HG03175 (cell line): ENCODE measurements around the gene WIPF1.
"Not testable (repeated sequence)": the region's sequence is repeated elsewhere in the genome, so short reads cannot be mapped to it uniquely, and the experiment has no call there.

Experiments used
- ATAC-seq: cut with Tn5 transposase; IDR thresholded peaks from one replicate; pipeline ENCODE4 v1.9.1; 2021; ENCODE audit warnings: mild to moderate bottlenecking, moderate library complexity; ENCODE audit not compliant: unreplicated experiment

WIPF1 gene

DNA sequence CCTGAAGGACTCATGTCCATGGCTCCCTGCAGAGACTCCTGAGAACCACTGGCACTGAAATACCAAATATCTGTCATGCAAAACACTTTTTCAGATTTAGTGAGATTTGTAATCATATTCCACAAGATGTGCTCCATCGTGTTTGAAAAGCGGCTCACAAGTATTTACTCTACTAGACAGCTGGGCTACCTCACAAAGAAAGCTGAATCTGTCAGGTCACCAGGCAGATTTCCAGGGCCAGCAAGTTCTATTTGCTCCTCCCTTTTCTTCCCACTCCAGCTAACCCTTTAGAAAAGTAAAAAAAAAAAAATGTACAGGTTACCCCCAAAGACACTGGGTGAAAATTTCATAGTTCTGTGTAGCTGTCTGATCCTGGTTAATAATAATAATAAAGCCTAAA, 22.9 kb downstream of the WIPF1 start:
- ATAC-seq: no peak

DNA sequence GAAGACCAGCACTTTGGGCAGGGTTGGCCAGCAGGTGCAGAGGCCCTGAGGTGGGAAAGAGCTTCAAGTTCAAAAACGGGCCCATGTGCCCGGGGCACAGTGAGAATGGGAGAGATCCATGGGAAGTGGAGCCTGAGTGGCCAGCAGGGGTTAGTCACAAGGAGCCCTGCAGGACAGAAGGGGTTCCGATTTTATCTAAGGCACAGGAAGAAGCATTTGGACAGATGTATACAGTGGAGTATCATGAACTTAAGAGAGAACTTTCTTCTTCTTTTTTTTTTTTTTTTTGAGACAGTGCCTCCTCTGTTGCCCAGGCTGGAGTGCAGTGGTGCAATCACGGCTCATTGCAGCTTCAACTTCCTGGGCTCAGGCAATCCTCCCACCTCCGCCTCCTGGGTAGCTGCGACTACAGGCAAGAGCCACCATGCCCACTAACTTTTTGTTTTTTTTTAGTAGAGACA, 24.0 kb downstream of the WIPF1 start:
- ATAC-seq: no peak

DNA sequence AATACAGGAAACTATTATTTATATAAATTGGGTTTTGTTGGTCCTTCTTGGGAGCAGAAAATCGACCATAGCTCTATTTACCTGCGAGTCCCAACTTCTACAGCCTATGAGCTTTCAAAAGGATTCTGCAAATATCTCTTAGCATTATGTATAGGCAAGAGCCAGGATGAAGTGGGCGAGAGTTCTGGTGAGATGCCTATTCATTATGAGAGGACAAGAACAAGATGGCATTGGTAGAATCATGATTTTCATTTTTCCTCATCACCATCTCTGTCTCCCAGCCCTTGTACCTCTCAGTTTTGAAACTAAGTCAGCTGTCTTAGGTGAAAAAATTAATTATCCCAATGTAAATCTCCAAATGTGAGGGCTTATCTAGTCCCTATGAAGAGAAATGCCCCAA, 25.0 kb downstream of the WIPF1 start:
- no peak for ATAC-seq

DNA sequence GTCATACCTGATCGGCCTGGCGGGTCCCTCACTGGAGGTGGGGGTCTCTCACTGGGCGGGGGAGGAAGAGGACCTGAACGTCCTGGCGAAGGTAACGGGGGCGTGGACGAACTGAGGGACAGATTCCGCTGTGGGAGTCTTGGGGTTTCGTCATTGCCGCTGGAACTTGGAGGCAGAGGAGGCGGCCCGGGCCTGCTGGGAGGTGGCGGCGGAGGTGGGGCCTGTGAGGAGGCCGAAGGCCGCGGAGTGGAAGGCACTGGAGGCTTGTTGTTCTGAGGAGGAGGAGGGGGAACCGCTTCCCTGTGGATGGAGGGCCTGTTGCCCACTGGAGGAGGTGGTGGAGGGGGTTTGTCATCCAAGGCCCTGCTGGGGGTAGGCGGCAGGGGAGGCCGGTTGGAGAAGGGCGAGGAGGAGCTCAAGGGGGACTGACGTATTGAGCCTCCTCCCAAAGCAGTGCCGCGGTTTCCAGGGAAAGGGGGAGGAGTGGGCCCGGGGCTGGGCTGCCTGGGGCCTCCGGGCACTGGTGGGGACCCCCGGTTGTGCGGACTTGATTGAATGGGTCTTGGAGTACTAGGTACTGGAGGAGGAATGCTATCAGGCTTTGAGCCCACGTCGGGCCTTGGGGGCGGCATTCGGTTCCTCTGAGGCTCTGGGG, 25.8 kb downstream of the WIPF1 start:
- ATAC-seq: no peak

DNA sequence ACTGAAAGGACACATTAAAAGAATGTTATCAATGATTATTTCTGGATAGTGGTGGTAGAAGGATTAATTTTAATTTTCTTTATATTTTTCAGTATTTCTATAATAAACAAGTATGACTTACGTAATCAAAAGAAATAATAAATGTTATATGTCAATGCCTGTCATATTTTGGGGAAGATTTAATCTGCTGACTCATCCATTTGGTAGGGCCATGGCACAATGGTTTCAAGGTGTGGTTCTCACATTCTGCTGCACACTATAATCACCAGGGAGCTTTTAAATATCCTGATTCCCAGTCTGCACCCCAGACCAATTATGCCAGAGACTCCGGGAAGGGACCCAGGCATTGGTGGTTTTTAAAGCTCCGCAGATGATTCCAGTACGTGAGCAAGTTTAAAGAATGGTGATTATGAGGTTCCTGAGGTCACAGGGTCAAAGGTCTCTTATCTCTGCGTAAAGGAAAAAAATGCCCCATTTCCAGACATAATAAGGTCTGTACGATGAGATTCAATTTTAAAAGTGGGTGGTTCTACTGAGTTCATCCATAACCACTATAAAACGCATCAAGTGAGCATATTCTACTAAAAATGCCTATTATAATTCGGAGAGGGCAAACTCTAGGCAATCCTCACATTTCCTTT, 27.2 kb downstream of the WIPF1 start:
- no peak for ATAC-seq

DNA sequence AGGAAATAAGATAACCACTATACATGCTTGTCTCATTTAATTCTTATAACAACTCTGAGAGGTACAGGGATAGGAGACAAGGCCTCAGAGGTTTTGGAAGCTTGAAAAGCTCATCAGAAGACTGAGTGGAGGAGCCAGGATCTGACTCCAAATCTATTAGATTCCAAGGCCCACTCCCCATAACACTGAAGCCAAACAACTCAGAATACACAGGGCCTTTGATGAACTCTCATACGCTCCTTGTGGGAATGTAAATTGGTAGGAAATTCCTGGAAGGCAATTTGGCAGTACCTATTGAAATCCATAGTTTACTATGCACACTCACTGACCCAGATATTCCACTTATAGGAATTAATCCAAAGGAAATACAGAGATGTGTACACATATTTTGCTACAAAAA, 27.9 kb downstream of the WIPF1 start:
- ATAC-seq: no peak

DNA sequence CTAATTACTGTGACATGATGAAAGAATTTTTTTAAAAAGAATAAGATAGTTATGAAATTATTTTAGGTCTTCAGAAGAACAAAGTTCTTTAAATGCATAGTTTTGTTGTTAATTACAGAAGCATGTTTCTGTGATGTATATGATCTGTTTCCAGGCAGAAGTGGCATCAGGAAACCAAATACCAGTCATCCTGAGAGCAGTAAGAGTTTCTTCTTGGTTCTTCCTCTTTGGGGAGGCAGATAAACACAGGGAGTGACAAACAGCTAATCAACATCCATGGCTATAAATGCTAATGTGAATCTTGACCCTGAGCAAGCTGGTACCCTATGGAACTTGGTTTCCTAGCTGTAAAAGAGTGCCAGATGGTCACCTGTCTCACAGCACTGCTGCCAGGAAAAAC, 29.2 kb downstream of the WIPF1 start:
- ATAC-seq: no peak

DNA sequence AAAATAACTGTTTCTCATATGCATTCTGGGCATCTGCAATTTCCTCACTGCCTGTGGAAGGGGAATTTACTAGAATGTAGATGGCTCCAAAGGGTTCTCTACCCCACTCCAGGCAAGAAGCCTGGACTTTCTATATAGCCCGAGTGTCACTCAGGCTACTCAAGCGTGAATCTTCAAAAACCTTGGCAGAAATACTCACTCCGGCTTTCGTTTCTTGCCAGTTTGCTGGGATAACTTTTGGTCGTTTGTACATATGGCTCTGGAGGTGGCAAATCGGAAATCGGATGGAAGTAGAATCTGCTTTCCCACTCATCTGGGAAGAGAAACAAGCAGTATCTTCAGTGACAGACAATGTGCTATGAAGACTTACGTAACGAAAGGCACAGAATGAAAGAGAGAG, 30.7 kb downstream of the WIPF1 start:
- no peak for ATAC-seq

DNA sequence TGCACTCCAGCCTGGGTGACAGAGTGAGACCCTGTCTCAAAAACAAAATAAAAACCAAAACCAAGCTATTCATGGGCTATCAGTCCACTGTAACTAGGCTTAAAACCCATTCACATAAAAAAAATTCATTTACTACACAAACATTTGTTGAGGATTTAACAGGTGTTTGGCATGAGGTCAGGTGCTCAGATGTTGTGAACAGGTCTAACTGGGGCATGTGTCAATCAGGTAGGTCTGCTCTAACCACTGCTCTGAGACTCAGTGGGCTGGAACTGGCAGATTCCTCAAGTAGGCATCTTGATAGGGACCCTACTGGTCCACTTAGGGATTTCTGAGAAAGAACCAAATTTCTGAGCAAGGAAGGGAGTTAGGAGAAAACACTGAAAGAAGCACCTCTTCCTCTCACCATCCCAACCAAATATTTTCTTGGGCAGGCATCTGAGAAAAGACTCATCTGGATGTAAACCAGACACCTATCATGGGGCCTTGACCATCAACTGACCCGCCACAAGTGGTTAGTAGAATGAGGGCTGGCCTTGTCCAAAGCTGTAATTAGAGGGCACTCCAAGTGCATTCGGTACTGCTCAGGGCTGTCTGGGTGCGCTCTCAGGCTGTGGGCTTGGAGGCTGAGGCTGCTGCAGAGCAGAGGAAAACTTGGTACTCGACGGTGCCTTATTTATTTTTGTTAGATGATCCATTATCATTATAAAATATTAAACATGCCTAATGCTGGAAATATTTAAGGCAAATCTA, 33.9 kb downstream of the WIPF1 start:
- ATAC-seq: no peak

DNA sequence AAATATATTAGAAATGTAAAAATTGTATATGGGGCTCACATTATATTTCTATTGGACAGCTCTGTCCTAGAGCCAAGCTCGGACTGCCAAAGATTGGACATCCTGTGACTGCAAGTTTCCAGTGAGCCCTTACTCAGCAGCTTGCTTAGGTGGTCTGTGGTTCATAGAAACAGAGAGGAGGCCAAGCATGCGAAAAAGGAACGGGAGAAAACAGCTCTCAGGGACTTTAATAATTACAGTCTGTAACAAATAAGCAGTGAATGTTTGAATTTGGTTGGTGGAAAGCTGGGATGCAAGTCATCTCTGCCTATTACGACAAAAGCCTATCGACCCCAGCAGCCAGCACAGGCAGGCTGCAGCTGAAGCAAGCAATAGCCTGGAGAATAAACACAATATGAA, 35.6 kb downstream of the WIPF1 start:
- no peak for ATAC-seq

DNA sequence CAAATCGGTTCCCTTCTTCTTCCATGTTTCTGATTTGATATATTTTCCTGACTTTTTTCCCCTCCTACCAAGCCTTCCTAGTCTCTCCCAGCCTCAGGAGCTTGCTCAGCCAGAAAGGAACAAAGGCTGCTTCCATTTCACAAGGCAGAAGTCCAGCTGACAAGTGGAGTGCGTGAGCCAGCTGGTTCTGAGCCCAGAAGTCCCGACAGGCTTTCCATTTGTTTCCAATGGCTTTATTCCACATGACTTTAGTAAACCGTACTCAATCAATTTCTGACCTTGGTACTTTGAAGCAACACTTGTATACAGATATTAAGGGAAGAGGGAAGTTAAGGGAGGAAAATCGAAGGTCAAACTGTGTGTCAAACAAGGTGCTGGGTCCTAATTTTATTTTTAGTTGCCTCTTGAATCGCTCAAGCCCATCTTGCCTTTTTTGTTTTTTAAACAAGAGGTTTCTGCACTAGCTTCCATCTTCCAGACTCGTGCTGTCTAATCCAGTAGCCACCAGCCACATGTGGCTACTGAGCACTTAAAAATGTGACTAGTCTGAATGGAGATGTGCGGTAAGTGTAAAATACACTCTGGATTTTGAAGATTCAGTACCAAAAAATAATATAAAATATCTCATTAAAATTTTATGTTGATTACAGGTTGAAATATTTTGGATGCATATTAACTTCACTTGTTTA, 36.2 kb downstream of the WIPF1 start:
- no peak for ATAC-seq

DNA sequence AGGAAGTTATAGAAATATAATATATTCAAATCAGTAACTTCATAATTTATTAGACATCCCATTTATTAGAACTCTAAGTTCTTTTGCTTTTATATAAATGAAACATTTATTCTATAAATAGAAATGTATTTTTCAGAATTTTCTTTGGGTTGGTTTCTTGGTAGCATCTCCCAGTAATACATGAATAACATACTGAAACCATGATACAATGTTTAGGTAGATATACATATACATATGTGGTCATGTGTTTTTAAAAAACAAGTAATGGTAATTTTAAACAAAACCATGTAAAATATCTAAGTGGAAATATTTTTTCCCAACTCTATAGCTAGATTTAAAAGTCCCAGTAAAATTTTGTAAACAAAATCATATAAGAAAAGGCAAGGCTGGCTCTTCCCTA, 36.9 kb downstream of the WIPF1 start:
- ATAC-seq: no peak

DNA sequence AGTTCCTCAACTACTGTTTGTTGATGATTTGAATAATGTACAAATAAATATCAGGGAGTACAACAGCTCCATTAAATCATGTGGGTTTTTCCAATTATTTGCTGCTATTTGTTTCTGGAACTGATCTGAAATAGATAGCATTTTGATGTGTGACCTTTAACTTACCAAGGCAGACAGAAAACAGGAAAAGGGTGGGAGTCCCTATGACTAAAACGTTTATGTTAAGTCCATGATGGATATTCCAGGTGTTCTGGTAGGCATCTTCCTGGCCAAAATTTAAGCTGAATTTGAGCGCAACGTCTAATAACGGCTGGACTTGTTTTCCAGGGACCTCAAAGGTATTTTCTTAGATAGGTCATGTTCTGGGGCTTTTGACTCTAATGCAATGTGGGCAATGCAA, 41.6 kb downstream of the WIPF1 start:
- ATAC-seq: no peak

DNA sequence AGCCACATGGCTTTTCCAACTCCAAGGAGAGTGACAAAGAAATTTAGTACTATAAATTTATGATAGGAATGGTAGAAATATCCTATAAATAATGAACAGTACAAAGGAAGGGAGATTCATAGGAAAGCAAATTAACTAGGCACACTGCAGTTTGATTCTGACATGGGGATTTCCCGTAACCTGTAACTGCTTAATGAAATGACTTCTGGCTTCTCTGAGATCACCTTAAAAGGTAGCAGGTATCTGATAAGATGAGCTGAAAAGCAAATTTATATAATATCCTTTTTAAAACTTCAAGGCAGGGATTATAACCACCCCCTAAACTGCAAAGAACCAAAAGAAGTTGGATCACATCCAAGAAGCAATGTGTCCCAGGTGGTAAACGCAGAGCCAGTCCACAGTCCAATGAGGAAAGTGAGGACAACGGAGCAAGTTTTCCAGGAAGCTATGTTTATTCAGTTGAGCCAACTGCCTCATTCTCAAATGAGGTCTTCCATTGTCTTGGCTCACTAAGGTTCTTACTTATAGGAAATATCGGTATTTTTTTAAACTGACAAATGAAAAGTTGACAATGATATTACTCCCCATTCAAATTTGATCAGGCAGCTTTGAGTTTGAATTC, 43.0 kb downstream of the WIPF1 start:
- no peak for ATAC-seq

DNA sequence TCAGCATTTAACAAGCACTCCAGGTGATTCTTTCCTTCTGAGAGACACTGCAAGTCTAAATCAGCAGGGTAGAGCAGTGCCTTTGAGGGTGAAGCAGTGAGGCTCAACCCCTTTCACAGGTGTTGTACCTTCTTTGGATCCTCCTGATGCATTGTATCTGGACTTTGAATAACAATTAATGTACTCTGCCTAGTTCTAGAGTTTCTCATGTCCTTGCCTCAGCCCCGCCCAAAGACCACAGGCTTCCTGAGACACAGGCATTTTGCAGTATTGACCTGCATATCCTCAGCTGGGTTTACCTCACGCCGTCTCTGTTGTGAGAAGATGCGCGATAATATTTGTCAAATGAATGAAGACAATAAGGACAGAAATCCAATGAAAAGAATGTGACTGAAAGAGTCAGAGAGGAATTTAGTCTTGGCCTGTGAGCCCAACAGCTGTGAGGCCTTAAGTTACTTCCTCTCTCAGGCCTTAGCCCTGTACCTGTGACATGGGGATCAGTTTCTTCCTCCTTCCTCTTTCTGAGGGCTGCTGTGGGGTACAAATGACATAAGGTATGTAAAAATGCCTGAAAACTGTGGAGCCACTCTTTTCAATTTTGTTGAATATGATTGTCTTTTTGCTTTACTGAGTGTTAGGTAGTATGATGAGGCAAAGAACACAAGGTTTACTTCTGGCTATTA, 43.7 kb downstream of the WIPF1 start:
- peak; percentile 56 for ATAC-seq

DNA sequence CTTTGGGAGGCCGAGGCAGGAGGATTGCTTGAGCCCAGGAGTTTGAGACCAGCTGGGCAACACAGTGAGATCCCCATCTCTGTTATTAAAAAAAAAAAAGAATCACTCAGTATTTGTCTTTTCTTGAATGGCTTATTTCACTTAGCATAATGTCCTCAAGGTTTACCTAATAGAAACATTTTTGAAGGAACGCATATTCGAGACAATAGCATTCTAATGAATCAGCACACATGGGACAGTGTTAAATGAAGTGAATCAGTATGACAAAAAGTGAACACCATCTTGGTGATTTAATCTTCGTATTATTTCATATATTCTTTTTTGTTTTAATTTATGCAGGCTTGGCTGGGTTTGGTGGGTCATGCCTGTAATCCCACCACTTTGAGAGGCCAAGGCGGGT, 44.7 kb downstream of the WIPF1 start:
- no peak for ATAC-seq

DNA sequence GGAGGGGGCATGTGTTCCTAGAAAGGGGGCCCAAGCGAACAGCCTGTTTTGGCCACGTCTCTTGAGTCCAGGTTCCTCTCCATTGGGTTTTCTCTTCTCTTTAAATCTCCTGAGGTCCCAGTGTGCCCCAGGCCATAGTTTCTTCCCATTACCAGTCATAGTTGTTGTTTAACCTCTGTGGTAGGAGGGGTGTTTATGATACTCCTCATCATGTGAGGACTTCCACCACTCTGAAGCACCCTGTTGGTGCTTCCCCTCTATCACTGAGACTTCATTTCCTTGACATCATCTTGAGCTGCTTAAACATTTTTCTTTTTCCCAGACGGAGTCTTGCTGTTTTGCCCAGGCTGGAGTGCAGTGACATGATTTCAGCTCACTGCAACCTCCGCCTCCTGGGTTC, 45.9 kb downstream of the WIPF1 start:
- ATAC-seq: peak; percentile 38

DNA sequence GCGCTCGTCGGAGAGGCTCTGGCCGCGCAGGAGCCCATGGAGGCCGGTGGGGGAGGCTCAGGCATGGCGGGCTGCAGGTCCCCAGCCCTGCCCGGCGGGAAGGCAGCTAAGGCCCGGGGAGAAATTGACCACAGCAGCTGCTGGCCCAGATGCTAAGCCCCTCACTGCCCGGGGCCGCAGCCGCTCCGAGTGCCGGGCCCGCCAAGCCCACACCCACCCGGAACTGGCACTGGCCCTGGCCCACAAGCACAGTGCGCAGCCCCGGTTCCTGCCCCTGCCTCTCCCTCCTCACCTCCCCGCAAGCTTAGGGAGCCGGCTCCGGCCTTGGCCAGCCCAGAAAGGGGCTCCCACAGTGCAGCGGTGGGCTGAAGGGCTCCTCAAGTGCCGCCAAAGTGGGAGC, 49.0 kb downstream of the WIPF1 start:
- not testable (repeated sequence) for ATAC-seq

DNA sequence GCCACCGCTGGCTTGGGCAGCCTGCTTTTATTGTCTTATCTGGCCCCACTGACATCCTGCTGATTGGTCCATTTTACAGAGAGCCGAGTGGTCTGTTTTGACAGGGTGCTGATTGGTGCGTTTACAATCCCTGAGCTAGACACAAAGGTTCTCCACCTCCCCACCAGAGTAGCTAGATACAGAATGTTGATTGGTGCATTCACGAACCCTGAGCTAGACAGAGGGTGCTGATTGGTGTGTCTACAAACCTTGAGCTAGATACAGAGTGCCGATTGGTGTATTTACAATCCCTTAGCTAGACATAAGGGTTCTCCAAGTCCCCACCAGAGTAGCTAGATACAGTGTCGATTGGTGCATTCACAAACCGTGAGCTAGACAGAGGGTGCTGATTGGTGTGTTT, 49.6 kb downstream of the WIPF1 start:
- ATAC-seq: not testable (repeated sequence)
